ENCODE measurements around the gene NAPSA.

NAPSA gene

DNA sequence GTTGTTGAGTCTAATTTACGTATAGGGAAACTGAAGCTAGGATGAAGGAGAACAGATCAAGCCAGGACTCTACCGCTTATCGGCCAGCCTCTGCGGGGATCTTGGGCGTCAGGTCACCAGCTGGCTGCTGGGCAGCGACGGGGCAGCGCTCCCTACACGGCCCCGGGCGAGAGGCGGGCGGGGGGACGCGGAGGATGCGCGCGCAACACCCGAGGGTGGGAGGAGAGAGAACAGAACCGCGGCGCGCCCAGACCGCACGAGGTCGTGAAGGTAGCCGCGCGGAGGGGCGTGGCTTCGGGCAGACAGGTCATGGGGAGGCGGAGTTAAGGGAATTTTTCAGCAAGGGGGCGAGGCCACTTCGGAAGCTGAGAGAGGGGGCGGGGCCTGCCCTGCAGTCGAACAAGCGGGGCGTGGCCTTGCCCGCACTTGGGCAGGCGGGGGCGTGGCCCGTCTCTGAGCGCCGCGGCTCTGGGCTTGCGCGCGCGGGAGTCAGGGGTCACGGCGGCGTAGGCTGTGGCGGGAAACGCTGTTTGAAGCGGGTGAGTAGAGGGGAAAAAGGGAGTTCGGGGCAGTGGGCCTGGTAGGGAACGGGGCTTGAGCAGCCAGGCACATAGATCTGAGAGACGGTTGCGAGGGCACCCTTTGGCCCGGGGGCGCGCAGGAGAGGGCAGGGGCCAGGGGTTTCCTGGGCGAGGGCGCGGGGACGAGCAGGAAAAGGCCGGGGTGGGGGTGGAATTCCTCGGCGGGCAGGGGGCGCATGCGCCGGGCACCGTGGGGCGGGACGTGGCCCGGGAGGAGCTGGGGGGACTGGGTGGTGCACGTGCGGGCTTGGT is 18.6 kb upstream of the NAPSA start, which contains the start of gene POLD1:
POLD1 (plus strand) TSS at position 496 of the 833 bp plus-strand sequence. CDS start 14,505 bp downstream, outside the sequence.
- DNase-seq: peak; percentile 99

DNA sequence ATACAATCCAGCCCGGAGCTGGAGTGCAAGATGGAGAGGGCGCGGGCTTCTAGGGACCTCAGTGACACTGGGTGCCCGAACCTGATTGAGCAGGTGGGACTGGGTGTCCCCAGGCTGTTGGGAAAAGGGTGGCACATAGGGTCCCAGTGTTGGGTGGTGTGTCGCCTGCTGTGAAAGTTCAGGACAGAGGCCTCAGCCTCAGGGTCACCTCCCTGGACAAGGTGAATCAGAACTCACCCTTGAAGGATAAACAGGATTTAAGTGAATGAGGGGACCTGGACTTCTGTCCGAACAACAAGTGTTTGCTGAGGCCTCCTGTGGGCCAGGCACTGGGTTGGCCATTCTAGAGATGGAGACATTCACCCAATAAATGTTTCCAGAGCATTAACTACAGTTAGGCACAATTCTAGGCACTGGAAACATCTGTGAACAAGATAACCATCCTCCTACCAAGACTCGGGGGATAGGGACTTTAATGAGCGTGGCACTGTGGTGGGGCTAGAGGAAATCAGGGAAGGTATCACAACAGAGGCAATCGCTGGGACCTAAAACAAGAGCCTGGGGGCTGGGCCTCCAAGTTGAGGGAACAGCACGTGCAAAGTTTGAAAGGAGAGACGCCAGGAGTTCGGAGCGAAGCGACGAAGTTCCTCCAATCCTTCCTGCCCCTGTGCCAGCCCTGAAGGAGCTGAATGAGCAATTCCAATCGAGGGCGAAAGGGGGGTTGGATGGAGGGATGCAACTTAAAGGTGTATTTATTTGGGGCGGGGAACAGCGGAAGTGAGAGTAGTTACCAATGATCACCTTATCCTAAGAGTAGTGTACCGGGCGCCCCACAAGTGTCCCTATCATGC is 17.8 kb upstream of the NAPSA start:
- DNase-seq: no peak

DNA sequence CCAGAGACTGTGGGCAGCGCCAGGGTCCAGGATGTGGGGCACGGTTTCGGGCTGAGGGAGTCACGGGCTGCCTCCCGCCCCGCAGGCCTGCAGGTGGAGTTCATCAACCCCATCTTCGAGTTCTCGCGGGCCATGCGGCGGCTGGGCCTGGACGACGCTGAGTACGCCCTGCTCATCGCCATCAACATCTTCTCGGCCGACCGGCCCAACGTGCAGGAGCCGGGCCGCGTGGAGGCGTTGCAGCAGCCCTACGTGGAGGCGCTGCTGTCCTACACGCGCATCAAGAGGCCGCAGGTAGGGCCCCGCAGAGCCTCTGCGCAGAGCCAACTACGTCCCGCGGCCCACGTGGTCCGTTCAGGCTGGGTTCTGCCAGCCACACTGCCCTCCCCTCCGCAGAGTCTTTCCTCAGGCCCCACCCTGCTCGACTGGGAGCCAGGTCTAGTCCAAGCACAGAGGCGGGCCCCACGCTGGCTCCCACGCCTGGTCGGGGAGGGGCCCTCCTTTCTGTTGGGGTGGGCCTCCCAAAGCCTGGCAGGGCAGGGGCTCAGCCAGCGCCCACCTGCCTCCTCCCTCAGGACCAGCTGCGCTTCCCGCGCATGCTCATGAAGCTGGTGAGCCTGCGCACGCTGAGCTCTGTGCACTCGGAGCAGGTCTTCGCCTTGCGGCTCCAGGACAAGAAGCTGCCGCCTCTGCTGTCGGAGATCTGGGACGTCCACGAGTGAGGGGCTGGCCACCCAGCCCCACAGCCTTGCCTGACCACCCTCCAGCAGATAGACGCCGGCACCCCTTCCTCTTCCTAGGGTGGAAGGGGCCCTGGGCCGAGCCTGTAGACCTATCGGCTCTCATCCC is 16.7 kb upstream of the NAPSA start:
- DNase-seq: no peak

DNA sequence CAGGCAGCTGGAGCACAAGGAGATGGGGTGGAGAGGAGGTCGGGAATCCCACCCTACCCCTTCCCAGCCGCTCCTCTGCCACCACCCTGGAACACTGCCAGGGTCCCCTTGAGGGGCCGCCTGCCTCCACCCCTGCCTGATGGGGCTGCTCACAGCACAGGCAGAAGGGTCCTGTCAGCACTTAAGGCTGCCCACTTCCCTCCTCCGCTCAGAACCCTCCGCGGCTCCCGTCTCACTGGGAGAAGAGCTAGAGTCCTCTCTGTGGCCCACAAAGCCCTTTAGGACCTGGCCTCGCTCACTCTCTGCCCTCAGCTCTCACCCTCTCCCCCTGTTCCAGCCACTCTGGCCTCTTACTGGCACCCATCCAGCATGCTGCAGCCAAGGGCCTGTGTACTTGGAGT is 15.3 kb upstream of the NAPSA start:
- no peak for DNase-seq

DNA sequence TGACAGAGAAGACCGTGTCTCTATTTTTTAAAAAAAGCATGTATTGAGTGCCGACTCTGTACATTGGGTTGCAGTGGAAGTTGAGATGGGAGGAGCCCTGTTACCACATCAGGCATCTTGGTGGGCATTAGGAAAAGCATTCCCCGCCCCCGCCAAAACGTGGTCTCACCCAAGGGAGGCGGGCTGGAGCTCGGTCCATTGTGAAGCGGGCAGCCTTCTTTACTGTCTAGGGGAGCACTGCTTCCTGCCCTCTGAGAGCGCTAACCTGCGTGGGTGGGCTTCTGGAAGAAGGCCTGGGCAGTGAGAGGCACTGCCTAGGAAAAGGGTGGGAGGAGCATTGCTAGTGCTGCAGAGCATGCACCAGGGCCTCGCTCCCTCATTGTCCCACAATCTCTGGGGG is 14.7 kb upstream of the NAPSA start:
- DNase-seq: no peak

DNA sequence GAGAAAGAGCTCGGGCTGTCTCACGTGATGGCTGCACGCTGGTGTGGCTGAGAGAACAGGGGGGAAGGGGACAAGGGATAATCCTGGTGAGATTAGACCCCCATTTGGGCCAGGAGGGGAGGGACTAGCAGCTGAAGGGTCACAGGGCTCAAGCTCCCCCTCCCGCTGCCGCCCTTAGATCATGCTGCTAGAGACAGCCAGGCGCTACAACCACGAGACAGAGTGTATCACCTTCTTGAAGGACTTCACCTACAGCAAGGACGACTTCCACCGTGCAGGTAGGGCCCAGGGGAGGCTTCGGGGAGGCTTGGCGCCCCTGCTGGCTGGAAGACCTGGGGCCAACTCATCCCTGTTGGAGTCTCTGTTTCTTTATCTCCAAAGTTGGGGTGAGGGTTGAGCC is 14.2 kb upstream of the NAPSA start:
- DNase-seq: no peak

DNA sequence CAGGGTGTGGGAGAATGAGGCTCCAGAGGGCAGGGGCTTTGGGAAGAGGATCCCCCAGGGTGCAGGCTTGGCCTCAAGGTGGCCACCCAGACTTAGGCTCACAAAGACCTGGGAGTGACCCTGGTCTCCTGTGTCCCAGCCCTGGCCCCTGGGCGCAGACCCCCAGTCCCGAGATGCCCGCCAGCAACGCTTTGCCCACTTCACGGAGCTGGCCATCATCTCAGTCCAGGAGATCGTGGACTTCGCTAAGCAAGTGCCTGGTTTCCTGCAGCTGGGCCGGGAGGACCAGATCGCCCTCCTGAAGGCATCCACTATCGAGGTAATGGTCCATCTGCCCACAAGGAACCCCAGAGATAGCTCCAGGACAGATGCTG is 13.4 kb upstream of the NAPSA start:
- DNase-seq: no peak

DNA sequence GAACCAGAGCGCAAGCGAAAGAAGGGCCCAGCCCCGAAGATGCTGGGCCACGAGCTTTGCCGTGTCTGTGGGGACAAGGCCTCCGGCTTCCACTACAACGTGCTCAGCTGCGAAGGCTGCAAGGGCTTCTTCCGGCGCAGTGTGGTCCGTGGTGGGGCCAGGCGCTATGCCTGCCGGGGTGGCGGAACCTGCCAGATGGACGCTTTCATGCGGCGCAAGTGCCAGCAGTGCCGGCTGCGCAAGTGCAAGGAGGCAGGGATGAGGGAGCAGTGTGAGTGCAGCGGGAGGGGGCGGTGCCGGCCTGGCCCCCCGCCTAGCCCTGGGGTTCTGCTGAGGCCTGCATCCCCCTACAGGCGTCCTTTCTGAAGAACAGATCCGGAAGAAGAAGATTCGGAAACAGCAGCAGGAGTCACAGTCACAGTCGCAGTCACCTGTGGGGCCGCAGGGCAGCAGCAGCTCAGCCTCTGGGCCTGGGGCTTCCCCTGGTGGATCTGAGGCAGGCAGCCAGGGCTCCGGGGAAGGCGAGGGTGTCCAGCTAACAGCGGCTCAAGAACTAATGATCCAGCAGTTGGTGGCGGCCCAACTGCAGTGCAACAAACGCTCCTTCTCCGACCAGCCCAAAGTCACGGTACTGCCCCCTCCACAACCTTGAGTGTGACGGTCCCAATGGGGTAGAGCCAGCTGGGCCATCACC is 12.9 kb upstream of the NAPSA start:
- DNase-seq: no peak

DNA sequence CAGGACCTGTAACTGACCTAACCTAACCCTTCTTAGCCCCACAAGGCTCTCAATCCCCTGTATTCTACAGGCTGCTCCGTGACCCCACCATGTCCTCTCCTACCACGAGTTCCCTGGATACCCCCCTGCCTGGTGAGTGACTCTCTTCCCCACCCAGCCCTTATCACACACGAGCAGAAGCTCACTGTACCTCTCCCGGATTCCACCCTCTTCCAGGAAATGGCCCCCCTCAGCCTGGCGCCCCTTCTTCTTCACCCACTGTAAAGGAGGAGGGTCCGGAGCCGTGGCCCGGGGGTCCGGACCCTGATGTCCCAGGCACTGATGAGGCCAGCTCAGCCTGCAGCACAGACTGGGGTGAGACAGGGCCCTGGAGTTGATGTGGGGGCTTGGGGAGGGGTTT is 12.1 kb upstream of the NAPSA start:
- DNase-seq: no peak

DNA sequence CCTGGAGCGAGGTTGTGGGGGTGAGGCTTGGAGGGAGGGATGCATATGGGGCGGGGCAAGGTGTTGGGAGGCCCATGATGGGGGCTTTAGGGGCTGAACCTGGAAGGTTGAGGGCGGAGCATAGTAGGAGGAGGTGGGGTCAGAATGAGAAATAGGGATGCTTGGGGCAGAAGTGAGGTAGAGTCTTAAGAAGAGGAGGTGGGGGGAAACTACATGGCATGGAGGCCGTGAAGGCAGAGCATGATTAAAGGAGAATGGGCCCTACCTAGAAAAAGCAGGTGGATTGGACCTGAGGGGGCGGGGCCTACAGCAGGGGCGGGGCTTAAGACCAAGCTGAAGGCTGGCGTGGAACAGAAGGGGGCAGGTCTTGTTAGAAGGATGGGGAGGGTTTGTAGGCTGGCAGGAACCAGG is 11.6 kb upstream of the NAPSA start:
- DNase-seq: peak; percentile 64

DNA sequence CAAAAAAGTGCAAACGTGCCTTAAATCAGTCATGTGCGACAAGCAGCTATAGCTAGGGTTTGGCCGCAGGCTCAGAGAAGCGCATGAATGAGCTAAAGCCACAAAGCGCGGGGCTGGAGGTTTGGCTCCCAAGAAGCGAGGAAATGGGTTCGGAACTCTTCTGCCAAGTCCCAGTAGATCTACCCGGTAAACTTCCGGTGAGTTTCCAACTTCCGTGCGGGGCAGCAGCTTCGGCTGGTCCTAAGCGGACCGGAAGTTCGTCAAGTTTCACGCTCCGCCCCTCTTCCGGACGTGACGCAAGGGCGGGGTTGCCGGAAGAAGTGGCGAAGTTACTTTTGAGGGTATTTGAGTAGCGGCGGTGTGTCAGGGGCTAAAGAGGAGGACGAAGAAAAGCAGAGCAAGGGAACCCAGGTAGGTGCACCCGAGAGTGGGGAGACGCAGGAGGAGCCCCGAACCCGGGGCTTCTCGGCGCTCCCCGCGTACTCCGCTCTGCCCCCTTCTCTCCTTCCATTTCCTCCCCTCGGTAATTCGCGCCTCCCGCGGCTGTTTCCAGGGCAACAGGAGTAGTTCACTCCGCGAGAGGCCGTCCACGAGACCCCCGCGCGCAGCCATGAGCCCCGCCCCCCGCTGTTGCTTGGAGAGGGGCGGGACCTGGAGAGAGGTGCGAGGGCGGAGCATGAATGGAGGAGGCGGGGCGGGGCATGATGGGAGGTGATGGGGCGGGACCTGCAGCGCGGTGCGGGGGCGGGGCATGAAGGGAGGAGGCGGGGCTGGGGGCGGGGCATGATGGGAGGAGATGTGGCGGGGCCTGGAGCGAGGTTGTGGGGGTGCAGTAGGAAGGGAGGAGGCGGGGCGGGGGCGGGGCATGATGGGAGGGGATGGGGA is 11.0 kb upstream of the NAPSA start, which contains the start of gene NR1H2:
NR1H2 (plus strand) TSS at position 292 of the 885 bp plus-strand sequence. CDS start 1,149 bp downstream, outside the sequence.
- DNase-seq: peak; percentile 95

DNA sequence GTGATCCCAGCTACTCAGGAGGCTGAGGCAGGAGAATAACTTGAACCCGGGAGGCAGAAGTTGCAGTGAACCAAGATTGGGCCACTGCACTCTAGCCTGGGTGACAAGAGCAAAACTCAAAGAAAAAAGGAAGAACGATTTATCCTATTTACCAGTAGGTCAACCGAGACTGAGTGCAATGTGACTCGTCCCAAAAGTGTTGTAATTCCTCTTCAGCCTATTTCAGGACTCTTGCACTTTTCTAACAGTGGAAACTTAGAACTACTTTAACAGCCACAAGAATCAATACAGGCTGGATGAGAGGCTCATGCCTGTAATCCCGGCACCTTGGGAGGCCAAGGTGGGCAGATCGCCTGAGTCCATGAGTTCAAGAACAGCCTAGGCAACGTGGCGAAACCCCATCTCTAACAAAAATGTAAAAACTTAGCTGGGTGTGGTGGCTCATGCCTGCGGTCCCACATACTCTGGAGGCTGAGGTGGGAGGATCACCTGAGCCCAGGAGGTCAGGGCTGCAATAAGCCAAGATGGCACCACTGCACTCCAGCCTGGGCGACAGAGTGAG is 6.6 kb upstream of the NAPSA start:
- no peak for DNase-seq

DNA sequence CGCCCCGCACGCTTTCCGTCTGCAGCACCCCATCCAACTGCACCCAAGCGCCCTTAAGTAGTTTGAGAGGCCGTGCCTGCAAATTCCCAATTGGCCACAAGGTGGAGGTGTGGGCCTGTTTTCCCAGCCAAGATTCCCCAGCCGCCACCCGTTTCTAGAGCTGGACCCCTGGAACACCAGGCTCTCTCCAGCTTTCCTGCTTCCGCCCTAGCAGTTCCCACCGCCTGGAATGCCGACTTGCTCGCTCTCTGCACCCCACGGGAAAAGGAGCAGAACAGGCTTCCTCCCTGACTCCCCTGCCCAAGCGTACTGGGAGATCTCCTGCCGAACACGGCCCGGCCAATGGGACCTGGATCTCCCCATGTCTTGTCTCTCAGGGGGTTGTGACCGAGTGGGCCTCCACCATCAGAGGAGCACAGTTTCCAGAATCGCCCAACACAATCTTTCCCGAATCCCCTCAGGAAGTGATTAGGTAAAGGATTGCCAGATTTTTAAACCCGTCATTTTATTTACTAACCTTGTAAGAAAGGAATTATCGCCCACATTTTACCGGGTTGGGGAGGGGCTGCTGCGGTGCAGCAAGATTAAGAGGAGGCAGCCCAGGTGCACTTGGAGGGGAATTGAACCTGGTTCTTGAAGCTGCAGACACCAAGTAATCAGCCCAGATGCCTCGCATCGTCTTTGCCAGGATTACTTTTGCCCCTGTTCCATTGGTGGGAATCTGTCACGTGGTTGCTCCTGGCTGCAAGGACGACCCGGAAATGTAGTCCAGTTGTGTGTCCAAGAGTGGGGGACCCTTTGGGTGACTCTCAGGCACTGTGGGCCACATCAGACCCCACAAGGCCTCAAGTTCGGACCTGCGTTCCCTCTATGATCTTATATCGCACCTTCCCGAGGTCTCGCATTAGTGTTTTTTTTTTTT is 3.5 kb upstream of the NAPSA start:
- peak; percentile 74 for DNase-seq

DNA sequence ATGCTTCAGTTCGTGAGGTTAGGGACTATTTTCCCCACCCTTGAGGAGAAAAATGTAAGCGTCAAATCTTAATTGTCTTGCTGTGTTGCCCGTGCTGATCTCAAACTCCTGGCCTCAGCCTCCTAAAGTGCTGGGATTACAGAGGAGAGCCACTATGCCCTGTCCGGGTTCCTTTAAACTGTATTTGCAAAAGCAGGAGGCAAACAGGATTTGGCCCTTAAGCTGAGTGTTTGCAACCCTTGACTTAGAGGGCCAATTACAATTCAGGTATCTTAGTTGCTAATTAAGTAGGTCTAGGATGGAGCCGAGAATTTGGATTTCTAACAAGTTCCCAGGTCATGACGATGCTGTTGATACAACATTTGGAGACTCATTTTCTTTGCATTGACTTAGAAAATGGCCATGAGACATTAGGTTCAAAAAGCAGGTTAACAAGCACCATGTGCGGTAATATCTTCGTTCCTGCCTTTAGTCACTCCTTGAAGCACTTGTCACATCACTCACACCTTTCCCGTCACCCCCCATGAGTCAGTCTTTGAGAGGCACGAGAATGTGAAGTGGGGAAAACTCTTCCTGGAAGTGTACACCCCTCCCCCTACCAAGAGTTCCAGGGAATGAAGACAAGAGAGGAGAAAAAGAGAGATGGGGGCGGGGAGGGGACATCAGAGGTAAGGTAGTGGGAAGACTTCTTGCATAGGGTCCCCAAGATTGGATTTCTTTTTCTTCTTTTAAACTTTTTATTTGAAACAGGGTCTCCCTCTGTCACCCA is 2.6 kb downstream of the NAPSA start:
- DNase-seq: peak; percentile 74

DNA sequence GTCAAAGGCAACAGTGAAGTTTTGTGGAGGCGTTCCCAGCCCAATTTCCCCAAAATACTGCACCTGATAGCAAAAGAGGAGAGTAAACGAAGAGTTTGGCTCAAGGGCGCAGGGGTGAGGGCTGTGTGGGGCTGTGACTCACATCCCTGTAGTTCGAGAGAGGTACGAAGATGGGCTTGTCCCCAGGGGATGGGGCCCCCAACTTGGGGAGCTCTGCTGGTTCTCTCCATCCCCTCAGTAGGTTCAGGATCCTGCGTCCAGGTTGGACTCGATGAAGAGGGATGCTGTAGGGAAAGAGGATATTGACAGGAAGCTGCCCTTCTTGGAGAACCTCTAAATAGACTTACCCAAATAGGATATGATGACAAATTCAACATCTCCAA is 3.4 kb downstream of the NAPSA start:
- no peak for DNase-seq

DNA sequence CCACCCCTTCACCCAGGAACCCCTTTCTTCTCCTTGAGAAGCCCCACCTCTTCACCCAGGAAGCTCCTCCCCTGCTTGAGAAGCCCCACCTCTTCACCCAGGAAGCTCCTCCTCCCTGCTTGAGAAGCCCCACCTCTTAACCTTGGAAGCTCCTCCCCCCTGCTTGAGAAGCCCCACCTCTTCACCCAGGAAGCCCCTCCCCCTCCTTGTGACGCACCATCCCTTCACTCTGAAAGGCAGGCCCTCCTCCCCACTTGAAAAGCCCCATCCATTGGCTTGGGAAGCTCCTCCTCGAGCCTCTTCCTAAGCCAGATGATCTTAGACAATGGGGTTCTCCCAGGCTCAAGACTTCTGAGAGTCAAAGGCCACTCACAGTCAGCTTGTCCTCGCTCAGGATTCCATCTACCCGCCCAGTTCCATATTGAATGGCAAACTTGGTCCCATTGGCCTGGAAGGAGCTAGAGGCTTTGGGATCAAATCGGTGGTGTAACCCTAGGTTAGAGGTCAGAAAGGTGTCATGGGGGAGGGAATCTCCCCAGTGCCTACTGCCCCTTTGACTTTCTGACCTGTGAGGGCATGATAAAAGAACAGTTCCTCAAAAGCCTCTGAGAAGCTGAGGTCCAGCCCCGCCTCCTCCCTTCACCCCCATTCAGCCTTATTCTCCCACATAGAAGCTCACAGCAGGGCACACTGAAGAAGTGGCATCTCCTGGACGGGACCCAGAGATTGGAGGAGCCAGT is 4.0 kb downstream of the NAPSA start:
- peak; percentile 75 for DNase-seq

DNA sequence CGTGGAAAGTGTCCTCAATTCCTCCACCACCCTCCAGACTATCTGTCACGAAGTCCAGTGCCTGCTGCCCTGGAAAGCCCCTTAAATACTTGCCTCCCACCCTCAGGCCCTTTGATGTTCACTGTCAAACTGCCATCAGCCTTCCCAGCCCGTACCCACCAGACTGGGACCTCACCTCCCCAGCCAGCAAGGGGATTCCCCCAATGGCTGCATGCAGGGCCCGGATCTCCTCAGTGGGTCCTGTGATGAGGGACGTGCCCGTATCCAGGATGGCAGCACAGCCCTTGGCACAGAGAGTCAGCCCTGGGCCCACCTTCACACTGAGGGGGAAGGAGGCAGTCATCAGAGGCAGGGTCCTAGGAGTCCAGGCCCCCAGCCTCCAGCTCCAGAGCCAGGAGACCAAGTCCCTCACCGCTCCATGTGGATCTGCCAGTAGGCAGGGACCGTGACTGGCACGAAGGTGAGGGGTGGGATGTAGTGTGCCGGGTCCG is 6.1 kb downstream of the NAPSA start:
- no peak for DNase-seq

All from stimulated activated CD4-positive, alpha-beta T cell treated with anti-CD3 and anti-CD28 coated beads, Interleukin-1b, Interleukin-23, amount 100 ng/mL, for 48 hours (primary cell).